ENCODE measurements around the gene C11orf87.

The C11orf87 gene

DNA sequence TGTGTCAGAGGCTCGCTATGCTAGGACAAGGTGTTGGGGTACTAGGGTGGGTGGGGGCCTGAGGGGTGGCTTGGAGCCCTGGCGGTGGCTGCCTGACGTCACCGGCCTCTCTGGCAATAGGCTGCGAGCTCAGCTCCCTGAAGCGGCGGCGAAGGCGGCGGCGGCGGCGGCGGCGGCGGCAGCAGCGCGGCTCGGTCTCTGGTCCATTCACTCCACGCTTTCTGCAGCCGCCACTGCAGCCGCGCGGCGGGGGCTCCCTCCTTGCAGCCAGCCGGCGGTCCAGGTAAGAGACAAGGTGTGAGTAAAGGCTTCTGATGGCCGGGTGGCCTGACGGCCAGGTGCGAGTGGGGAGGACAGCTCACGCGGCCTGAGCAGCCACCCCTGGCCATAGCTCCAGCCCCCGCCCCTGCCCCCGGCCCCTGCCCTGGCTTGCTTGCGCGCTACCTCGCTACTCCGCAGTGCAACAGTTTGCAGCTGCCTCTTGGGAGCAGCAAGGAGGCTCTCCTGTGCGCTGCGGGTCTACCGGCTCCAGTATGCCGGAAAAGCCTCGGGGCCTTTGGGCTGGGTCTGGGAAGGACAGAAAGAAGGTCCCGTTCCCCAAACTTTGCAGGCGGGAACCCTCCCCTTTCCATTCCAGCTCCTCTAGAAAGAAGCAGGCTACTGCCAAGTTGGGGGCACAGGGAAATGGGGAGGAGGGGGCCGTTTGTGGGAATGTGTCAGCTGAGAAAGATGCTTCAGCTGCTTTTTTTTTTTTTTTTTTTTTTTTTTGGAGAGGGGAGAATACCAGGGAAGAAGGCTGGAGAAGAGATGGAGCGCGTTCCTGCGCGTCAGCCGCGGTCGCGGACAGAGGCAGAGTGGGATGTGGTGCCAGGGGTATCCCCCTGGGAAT is at the start of gene C11orf87:
Gene C11orf87 (plus strand): TSS at position 210 of the 889 bp plus-strand sequence. CDS start 1,444 bp downstream, outside the sequence.
- DNase-seq, result no peak

DNA sequence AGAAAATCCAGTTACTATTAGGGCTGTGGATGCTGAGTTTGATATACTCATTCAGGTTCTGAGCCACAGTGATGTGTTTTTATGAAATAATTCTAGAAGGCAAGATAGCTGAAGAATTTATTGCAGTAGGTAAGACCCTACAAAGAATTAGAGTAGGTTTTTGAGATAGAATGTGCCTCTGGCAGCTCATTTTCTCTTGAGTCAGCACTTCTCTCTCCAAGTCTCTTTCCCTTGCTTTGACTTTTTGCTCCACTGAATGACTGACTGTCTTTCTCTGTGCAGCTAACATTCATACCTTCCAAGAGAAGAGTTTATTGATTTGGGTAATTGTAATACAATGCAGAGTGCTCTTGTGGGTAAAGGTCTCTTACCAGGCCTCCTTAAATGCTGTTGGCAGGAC is 48.0 kb upstream of the C11orf87 start:
- no peak for DNase-seq

DNA sequence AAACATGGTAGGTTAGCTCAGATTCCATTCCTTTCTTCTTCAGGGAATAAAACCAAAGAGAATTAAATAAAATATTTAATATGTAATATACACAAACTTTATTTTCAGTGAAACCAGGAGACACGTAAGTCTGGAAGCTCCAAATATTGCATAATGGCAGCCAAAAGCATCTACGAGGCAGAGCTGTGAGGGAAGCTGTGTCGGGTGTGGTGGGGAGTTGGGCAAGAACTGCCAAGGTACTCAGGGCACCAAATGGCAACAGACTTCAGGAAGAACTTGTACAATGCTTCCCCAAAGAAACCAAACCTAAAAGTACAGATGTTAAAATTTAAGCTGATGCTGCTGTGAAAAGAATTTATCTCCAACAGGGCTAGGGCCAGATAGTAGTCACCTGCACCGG is 47.5 kb upstream of the C11orf87 start:
- DNase-seq, result no peak

DNA sequence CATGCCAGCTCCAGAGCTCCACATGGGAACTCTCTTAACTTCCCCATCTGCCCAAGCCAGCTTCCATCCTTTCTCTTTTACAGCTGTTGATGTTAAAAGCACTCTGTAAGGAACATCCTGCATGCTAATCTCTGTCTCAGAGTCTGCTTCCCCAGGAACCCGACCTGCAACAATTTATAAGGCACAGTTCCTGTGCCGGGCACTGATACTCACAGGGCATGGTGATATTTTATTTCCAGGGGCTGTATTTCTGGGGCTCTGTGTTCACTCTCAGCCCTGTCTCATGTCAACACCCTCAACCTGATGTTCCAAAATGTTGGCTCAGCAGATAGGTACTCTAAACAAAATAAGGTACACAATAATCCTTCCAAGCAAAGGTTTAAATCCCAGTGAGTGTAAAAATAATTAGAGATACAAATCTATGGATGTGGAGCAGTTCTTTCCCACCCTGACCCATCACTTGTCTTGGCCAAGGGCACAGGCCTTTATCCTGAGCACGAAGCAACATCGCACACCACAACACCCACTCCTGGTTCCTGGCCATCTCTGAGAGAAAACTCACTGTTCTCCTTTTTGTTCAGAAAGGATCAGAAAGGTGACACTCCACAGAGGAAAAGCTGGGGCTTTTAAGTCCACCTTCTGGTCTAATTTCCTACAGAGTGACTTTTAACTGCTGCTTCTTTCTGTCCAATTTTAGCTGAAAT is 44.8 kb upstream of the C11orf87 start:
- no peak for DNase-seq

DNA sequence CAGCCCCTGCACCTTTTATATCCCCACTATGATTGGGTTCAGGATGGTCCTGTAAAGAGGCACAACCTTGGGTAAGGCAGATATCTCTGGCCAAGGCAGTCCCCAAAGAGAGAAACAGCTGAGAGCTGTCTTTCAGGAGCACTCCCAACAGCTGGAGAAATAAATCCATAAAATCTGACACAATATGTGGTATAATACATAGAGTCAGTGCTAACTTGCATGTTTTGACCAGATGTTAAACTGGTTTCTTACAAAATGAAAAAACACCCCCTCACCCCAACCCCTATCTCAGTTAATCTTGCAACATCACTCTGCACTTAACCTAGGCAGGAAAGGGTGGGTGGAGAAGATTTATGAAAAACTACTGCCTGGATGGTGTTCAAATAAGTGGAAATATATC is 44.0 kb upstream of the C11orf87 start:
- no peak for DNase-seq

DNA sequence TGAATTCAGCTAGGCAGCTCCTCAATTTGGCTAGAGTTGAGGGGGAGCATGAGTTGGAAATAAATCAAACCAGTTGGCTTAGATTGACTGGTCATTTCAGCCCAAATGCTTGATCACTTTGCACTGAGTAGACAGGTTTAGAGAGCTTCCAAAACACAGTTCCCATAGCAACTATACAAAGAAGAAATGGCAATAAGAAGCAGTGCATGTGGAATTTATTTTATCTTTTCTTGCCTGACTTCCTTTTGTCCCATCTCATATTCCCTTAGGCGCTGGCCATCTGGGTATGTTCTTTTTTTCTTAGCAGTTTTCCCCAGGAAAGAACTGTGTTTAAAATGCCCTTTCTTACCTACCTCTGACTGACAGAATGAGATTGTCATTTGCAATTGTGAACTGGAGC is 38.7 kb upstream of the C11orf87 start:
- no peak for DNase-seq

DNA sequence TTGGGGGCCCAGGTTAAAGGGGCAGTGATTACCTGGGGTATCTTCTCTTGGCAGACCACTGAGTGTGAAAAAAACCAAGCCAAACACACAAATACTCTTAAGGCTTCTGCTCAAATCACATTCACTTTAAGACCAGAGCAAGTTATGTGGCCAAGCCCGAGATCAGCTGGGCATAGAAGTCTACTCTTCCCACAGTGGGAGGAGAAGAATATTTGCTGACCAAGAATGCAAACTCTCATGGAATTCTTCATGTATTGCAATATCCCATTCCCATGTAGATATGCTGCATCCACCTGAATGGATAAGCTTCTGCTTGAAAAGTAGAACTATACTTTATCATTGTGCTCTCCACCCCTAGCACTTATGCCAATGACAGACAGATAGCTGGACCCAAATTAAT is 37.1 kb upstream of the C11orf87 start:
- no peak for DNase-seq

DNA sequence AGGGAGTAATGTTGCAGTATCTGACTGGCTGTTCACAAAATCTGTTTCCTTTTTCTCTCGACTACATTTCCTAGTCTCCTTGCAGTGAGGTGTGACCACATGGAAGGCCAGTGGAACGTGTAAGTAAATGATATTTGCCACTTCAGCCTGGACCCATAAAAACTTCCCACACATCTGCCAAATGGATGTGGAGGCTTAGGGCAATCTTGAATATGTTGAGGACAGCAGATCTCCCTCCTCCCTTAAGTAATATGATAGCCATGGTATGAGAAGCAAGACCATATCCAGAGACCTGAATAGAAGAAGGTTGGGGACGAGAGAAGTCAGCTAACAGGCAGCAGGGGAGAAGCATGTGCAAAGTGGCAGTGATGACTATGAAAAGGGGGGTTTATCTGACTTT is 33.0 kb upstream of the C11orf87 start:
- DNase-seq, result no peak

DNA sequence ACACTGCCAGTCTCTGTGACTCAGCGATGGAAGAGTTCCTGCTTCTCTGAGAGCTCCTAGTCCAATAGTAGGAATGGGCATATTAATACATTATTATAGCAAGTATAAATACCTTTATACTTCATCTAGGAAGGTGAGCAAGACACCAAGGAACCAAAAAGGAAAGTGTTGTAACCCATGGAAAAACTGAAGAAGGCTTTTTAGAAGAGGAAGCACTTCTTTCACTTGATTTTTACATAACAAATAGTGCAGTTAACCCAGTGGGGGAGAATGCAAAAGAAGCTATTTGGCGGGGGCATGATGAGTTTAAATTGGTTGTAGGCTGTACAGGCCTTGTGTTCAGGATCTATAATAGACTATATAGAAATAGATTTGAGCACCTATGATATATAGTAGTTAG is 31.2 kb upstream of the C11orf87 start:
- DNase-seq, result no peak

DNA sequence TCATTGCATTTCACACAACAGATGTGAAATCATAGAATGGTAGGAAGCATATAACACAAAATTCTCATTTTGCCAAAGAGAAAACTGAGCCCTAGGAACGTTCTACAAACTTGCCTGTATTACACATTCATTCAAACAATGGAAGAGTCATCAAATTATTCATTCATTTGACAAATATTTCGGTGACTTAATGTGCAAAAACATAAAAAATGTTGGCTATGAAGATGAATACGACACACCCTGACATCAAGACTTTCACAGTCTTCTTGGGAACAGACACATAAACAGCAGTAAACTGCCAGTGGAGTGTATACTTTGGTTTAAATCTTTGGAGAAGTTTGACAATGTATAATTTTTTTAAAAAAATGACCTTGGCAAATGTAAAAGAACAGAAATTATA is 20.4 kb upstream of the C11orf87 start:
- no peak for DNase-seq

DNA sequence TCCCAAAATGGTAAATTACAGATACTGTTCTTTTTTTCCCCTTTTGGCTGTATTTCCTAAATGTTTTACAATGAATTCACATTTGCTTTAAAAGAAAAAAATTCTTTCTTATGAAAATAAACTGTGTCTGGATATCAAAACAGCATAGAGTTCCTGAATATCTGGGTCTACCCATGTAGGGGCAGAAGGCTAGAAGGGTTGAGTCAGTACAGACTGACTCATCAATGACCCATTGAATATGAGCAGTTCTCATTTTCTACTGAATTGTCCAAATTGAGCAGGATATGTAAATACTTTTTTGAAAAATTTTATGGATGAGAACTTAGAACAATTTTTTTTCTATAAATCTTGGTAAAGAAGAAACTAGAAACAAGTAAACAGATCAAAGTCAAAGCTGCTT is 16.3 kb upstream of the C11orf87 start:
- DNase-seq, result no peak

DNA sequence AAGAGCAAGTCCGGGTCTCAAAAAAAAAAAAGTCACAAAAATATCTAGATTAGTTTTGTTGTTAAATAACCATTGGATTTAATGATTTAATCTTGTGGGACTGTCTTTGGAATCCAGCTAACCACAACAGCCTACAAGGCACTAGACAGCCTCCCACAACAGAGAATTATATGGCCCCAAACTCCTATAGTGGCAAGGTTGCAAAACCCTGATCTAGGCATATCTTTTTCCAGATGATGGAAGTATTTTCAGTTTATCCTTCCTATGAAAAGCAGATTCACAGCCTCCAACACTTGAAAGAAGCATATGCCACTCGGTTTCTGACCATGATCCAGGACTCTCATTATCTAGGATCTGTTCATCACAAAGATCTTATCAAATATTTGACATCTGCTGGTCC is 5.4 kb upstream of the C11orf87 start:
- DNase-seq, result no peak

DNA sequence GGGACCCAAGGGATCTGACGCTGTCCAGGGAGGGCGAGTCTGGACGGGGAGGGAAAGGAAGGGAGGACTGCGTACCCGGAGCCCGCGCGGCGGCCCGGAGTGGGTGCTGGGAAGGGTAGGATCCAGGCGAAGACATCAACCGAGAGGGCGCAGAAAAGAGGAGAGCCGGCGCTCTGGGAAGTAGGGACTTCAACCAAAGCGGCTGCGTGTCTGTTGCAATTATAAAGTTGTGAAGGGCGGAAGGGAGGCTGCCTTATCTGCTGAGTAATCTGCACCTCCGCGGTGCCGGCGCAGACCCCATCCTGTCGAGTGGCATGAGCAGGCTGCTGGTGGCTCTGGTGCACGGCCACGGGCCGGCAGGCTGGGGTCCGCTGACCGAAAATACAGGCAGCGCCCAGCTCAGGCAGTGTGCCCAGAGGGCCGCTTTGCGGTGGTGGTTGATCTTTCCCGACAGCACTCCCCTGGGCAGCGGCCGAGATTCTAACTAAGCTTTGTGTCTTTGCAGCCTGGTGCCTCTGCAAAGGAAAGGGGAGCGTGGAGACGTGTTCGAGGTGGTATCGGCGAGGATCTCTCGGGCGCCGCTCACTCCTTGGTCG is 978 bp downstream of the C11orf87 start:
- DNase-seq, result no peak

DNA sequence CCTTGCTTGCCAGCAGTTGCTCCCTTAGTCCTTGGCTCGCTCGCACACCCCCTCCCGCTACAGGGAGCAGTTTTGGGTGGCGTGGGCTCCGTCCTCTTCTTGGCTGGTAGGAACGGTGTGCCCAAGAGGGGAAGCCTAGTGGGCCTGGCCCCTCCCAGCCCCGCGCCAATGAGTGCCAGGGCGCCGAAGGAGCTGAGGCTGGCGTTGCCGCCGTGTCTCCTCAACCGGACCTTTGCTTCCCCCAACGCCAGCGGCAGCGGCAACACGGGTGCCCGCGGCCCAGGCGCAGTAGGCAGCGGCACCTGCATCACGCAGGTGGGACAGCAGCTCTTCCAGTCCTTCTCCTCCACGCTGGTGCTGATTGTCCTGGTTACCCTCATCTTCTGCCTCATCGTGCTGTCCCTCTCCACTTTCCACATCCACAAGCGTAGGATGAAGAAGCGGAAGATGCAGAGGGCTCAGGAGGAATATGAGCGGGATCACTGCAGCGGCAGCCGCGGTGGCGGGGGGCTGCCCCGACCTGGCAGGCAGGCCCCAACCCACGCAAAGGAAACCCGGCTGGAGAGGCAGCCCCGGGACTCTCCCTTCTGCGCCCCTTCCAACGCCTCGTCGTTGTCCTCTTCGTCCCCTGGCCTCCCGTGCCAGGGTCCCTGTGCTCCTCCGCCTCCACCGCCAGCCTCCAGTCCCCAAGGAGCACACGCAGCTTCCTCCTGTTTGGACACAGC is 1.6 kb downstream of the C11orf87 start:
- DNase-seq, result no peak

DNA sequence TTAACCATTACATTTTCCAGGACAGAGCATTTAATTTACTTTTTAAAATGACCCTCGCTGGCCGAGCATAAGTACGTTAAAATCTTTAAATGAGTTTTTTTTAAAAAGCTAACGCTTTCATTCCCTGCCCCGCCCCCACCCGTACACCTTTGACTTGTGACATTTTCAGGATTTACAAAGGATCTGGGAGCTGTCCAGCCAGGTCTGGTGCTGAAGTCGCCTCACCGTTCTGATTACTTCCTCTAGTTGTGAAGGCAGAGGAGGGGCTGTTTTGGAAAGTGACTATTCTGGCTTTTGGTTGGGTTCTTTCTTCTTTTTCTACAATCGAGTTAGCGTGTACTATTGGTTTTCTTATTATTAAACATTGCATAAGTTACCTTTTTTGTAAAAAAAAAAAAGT is 2.9 kb downstream of the C11orf87 start:
- no peak for DNase-seq

DNA sequence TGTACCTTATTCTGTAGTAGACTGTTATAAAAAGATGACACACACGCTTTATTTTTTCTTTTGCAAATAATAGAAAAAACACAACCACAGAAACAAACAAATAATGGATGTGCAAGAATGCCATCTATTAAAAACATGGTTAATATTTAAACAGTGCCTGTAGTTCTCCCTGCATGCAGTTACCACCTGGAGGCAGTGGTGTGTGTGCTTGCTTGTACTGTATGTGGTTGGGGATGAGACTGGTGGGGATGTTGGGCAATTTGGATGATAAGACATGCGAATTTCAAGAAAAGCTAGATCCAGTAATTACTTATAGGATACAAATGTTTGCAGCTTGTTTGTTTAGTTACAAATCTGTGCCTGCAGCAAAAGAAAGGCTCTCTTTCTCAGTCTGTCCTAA is 3.6 kb downstream of the C11orf87 start:
- no peak for DNase-seq

DNA sequence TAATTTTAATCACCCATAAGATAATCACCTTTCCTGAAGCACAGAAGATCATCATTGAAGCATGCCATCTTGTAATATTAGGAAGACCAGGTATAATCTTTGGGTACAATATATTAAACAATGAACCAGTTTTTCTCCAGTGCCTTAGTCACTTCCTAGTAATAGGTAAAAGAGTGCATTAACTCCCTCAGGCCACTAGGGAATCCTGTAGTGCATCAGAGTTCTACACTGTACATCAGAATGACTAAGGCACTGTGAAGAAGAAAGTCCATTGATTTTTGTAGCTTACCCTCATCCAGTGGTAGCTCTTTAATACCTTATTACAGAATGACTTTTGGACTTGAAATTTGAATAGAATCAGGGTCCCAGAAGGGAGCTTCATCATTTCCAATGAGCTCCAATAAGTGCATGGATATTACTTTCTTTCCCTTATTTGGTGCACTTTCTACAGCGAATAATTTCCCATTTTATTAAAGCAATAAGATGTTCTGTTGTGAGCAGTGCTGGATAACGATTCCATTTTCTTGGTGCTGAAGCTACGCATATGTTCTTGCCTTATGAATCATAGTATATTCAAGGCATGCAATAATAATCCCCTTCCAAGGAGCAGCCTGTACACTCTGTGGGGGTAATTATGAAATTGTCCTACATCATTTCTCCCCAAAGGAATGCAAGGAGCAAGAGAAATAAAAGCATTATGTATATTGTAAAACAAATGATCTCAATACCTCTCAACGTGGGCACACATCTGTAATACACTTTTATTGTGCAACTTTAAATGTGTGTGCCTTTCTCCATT is 4.7 kb downstream of the C11orf87 start:
- no peak for DNase-seq

DNA sequence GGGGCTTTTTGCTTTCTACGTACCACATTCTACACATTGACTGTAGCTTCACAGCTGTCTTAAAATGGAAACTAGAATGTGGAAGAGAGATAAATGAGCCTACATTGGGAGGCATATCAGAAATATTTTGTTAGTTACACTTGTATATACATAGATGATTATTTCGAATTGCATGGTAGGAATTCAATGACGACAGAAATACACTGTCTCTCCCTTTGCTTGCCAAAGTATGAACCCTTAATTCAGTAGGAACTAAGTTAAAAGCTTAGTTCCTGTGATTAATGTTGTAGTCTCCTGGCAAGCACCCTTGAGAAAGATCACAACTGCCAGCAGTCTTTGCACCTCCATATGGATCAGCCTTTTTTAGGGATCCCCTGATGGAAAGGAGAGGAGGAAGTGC is 10.1 kb downstream of the C11orf87 start:
- no peak for DNase-seq

DNA sequence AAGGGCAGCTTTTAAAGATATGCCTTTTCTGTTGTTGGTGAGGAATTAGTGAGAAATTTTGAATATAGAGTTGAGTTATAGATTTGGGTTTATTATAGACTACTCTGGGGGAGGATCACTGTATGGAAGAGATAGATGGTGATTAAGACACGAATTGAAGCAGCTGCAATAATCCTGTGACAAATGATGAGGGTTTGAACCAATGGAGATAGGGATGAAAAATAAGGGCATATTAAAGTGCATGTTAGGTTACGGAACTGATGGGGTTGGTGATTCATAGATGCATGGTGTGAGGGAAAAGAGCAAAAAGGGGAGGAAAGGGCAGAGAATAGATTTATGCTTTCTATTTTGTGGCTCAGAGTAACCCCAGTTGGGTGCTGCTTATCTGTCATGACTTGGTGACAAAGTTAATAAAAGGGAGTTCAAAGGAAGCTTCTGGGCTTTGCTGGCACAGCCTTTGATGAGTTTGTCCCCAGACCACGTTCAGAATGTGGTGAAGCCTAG is 11.8 kb downstream of the C11orf87 start:
- DNase-seq, result no peak

DNA sequence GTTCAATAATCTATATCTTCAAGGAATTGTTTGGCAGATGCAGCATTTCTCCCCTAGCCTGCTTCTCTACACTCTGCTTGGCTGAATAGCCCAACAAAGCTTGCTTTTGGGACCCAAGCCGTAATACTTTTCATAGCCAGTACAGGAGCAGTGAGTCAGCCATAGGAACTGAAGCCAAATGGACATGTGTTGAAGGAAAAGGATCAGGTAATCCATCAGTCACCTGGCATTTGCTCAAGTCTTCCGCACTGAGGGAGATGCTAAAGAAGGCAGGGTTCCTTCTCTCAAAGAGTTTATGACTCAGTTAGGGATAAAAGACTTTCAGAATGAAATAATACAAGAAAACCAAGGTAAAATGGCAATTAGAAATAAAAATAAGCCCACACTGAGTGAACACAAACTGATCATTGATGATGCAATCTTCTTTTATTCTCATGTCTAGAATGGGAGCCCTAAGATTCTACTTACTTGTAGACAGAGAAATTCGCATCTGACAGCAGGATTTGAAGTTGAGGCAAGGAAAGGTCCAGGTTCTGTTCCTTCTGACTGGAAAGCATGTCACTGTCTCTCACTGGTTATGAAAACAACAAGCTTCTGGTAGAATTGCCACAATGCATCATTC is 13.2 kb downstream of the C11orf87 start:
- no peak for DNase-seq

DNA sequence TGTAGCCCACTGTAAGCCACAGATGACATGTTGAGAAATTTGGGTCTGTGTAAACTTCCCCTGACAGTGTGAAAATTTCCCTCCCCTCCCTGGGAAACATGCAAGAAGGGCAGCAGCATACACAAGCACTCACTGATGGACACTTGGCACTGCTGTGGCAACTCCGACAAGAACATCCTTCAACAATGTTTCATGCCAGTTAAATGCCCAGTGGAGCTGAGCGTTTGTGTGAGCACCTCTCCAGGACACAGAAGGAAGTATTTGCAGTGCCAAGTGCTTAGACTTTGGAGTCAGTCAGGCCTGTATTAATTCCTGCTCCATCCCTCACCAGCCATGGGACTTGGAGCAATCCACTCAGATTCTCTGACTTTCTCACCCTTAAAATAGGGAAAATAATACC is 17.7 kb downstream of the C11orf87 start:
- DNase-seq, result no peak

DNA sequence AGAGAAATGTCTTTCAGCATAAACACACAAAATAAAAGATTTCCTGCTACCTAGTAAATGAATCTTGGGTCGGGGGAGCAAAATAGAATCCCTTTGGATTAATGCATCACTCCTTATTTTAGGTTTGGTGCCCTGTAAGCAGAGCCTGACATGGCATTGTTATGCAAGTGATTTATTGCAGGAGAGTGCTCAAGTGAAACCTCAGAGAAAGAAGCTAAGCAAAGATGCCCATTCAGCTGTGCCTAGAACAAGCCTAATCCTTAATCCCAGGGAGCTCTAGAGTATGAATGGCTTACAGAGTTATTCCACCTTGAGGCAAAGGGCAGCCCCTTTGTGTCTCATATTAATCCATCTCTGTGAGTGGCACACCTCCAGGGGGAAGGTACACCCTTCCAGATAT is 21.1 kb downstream of the C11orf87 start:
- DNase-seq, result no peak

All from activated CD4-positive, alpha-beta T cell treated with anti-CD3 and anti-CD28 coated beads for 1 hour (primary cell).